H1 (cell line): ENCODE measurements around the gene GALNT9. TPM values are rescaled to one million over a fixed set of nuclear protein-coding genes. Genes with fewer than 3 reads are reported as not detected.

Source experiments
- CTCF ChIA-PET: fragments of 300-600 bp; sonication (Branson Sonifier 250); formaldehyde crosslinking; loops from one replicate; lab custom pipeline; 2021; ENCODE audit not compliant: partially characterized antibody; lab: Charles Lee
- POLR2A ChIA-PET: fragments of 300-600 bp; sonication (Branson Sonifier 250); formaldehyde crosslinking; loops from one replicate; lab custom pipeline; 2021; ENCODE audit warnings: inconsistent platforms; ENCODE audit not compliant: partially characterized antibody; lab: Charles Lee
- DNase-seq, 2 experiments: peaks; one replicate each; pipeline versions ENCODE4 v3.0.0 to v3.0.0-alpha.2; 2010 to 2022; ENCODE audit warnings: low spot score in 2 of 2, low read depth in 1 of 2, mixed read lengths in 1 of 2
- FAIRE-seq: peaks from 2 replicates; lab custom pipeline; 2011; peaks lifted over from hg19 to GRCh38; lab: Jason Lieb, UNC
- H2AFZ ChIP-seq: 2 replicates; pipeline ENCODE4 v1.8.1; 2012; ENCODE audit warnings: low read length, inconsistent platforms
- H2AK5ac ChIP-seq: 2 replicates; pipeline ENCODE4 v1.6.1; 2013; ENCODE audit warnings: low read depth, low read length
- H2BK120ac ChIP-seq: replicated peaks from 2 replicates; pipeline ENCODE3; 2013; ENCODE audit warnings: low read depth, low read length, inconsistent platforms
- H2BK12ac ChIP-seq: 2 replicates; pipeline ENCODE4 v1.6.1; 2013; ENCODE audit warnings: low read depth, low read length
- H2BK15ac ChIP-seq: 2 replicates; pipeline ENCODE4 v1.6.1; 2013; ENCODE audit warnings: low read length
- H2BK20ac ChIP-seq: 2 replicates; pipeline ENCODE4 v1.6.1; 2013; ENCODE audit warnings: low read length
- H2BK5ac ChIP-seq: 2 replicates; pipeline ENCODE4 v1.6.1; 2013; ENCODE audit warnings: low read depth, low read length
- H3K14ac ChIP-seq: 2 replicates; pipeline ENCODE4 v1.6.1; 2013; ENCODE audit warnings: inconsistent platforms; ENCODE audit not compliant: insufficient read length
- H3K18ac ChIP-seq: 2 replicates; pipeline ENCODE4 v1.6.1; 2013; ENCODE audit warnings: low read length; ENCODE audit errors: extremely low read depth
- H3K23ac ChIP-seq: 2 replicates; pipeline ENCODE4 v1.6.1; 2013; ENCODE audit warnings: inconsistent platforms; ENCODE audit not compliant: insufficient read length
- H3K23me2 ChIP-seq: 2 replicates; pipeline ENCODE4 v1.6.1; 2013; ENCODE audit warnings: low read depth, low read length
- H3K27ac ChIP-seq: 2 replicates; pipeline ENCODE4 v1.6.1; 2011; ENCODE audit warnings: low read depth, low read length, inconsistent platforms
- H3K27me3 ChIP-seq, 4 experiments: replicated peaks in 1 of 4; 1 replicate in 1 of 4; 2 replicates in 3 of 4; pipeline versions ENCODE4 v1.6.1 to v1.8.1; 2011 to 2013; ENCODE audit warnings: low read length in 3 of 4, mild to moderate bottlenecking in 3 of 4, inconsistent platforms in 2 of 4, mixed read lengths in 2 of 4, moderate library complexity in 1 of 4; ENCODE audit not compliant: control insufficient read depth in 3 of 4, insufficient read depth in 3 of 4; ENCODE audit errors: extremely low read depth in 1 of 4
- H3K36me3 ChIP-seq, 4 experiments: 2 replicates each; pipeline versions ENCODE4 v1.6.1 to v1.8.1; 2011 to 2013; ENCODE audit warnings: mild to moderate bottlenecking in 4 of 4, low read length in 3 of 4, moderate library complexity in 2 of 4, control low read depth in 1 of 4, inconsistent platforms in 1 of 4; ENCODE audit not compliant: insufficient read depth in 4 of 4, control insufficient read depth in 2 of 4
- H3K4ac ChIP-seq: replicated peaks from 2 replicates; pipeline ENCODE3; 2013; ENCODE audit warnings: low read length, low read depth, mixed read lengths, inconsistent platforms; ENCODE audit not compliant: insufficient read length
- H3K4me1 ChIP-seq, 4 experiments: replicated peaks in 1 of 4; 1 replicate in 1 of 4; 2 replicates in 3 of 4; pipeline versions ENCODE4 v1.6.1 to v1.8.1; 2011 to 2013; ENCODE audit warnings: low read length in 3 of 4, inconsistent platforms in 2 of 4, mixed read lengths in 1 of 4; ENCODE audit not compliant: insufficient read depth in 4 of 4, control insufficient read depth in 3 of 4
- H3K4me2 ChIP-seq, 2 experiments: 2 replicates each; pipeline versions ENCODE4 v1.6.1 to v1.8.1; 2011 to 2013; ENCODE audit warnings: low read depth in 2 of 2, low read length in 2 of 2, control low read depth in 1 of 2, inconsistent platforms in 1 of 2, mild to moderate bottlenecking in 1 of 2; ENCODE audit not compliant: insufficient read depth in 1 of 2
- H3K4me3 ChIP-seq, 4 experiments: fragments of 200-600, 300-600 bp in 1 of 4; sonication (generic), shearing (Covaris generic), sonication (Bioruptor Twin) in 1 of 4; 2 replicates each; pipeline versions ENCODE4 v1.5.1 to v1.8.1; 2011 to 2016; ENCODE audit warnings: low read length in 4 of 4, low read depth in 3 of 4, control low read depth in 2 of 4, inconsistent platforms in 2 of 4, mild to moderate bottlenecking in 2 of 4, mixed read lengths in 1 of 4, moderate library complexity in 1 of 4; ENCODE audit not compliant: insufficient read depth in 2 of 4; ENCODE audit errors: extremely low read depth in 1 of 4
- H3K56ac ChIP-seq: replicated peaks from 2 replicates; pipeline ENCODE3; 2013; ENCODE audit warnings: low read depth, mild to moderate bottlenecking, mixed read lengths, low read length, inconsistent platforms; ENCODE audit not compliant: insufficient read length
- H3K79me1 ChIP-seq: 2 replicates; pipeline ENCODE4 v1.6.1; 2013; ENCODE audit warnings: low read depth, low read length, control low read depth
- H3K79me2 ChIP-seq, 2 experiments: 2 replicates each; pipeline versions ENCODE4 v1.6.1 to v1.8.1; 2012 to 2013; ENCODE audit warnings: low read length in 2 of 2, mild to moderate bottlenecking in 2 of 2, inconsistent platforms in 1 of 2; ENCODE audit not compliant: insufficient read depth in 2 of 2, control insufficient read depth in 1 of 2
- H3K9ac ChIP-seq, 4 experiments: replicated peaks in 1 of 4; 1 replicate in 1 of 4; 2 replicates in 3 of 4; pipeline versions ENCODE4 v1.6.1 to v1.8.1; 2011 to 2013; ENCODE audit warnings: low read depth in 3 of 4, low read length in 3 of 4, control low read depth in 2 of 4, mild to moderate bottlenecking in 2 of 4, moderate library complexity in 2 of 4, inconsistent platforms in 1 of 4; ENCODE audit errors: extremely low read depth in 1 of 4
- H3K9me3 ChIP-seq, 2 experiments: 2 replicates each; pipeline versions ENCODE4 v1.6.1 to v1.8.1; 2012 to 2013; ENCODE audit warnings: mild to moderate bottlenecking in 2 of 2, moderate library complexity in 2 of 2, control low read depth in 1 of 2, inconsistent platforms in 1 of 2, low read depth in 1 of 2, low read length in 1 of 2, mixed read lengths in 1 of 2; ENCODE audit not compliant: insufficient read depth in 2 of 2
- H4K20me1 ChIP-seq, 2 experiments: replicated peaks in 1 of 2; 2 replicates each; pipeline versions ENCODE3 to v1.8.1; 2011 to 2013; ENCODE audit warnings: inconsistent platforms in 2 of 2, low read length in 2 of 2, mild to moderate bottlenecking in 1 of 2; ENCODE audit not compliant: insufficient read depth in 2 of 2, control insufficient read depth in 1 of 2
- H4K5ac ChIP-seq: 2 replicates; pipeline ENCODE4 v1.6.1; 2013; ENCODE audit warnings: low read length, low read depth, mixed read lengths, inconsistent platforms; ENCODE audit not compliant: insufficient read length
- H4K8ac ChIP-seq: 2 replicates; pipeline ENCODE4 v1.8.0; 2013; ENCODE audit warnings: mild to moderate bottlenecking, moderate library complexity, low read length, inconsistent platforms; ENCODE audit not compliant: insufficient read depth; ENCODE audit errors: extremely low read depth
- H4K91ac ChIP-seq: replicated peaks from 2 replicates; pipeline ENCODE3; 2013; ENCODE audit warnings: low read length, mixed read lengths, inconsistent platforms; ENCODE audit not compliant: insufficient read length
- CBX5 ChIP-seq: fragments of 300-800, 300-1000 bp; sonication (generic); IDR thresholded peaks from 2 replicates; pipeline ENCODE4 v1.7.1; 2016; ENCODE audit warnings: antibody characterized with exemption, low read length, low read depth
- CBX8 ChIP-seq: fragments of 300-800, 300-1000 bp; sonication (generic); IDR thresholded peaks from 2 replicates; pipeline ENCODE4 v1.7.1; 2016; ENCODE audit warnings: low read depth, low read length, borderline replicate concordance
- CHD1 ChIP-seq: IDR thresholded peaks from 2 replicates; pipeline ENCODE4 v1.6.1; 2012; ENCODE audit warnings: low read depth, low read length, improper control_type of control experiment
- CTCF ChIP-seq, 3 experiments: IDR thresholded peaks; 1 replicate in 2 of 3; 2 replicates in 1 of 3; pipeline versions ENCODE4 v1.5.1 to v1.6.1; 2011; ENCODE audit warnings: low read length in 3 of 3, mild to moderate bottlenecking in 3 of 3, inconsistent platforms in 2 of 3, low read depth in 1 of 3, moderate library complexity in 1 of 3; ENCODE audit not compliant: insufficient read depth in 1 of 3; ENCODE audit errors: control extremely low read depth in 1 of 3
- EZH2 ChIP-seq: fragments of 200-600 bp; sonication (generic); IDR thresholded peaks from 2 replicates; pipeline ENCODE4 v1.7.1; 2012; ENCODE audit warnings: low read depth, mild to moderate bottlenecking, moderate library complexity, low read length, inconsistent platforms; ENCODE audit not compliant: severe bottlenecking
- JUND ChIP-seq: IDR thresholded peaks from 2 replicates; pipeline ENCODE4 v1.6.1; 2011; ENCODE audit warnings: mild to moderate bottlenecking, improper control_type of control experiment, low read length
- KDM4A ChIP-seq: IDR thresholded peaks from one replicate; pipeline ENCODE4 v1.7.1; 2012; ENCODE audit warnings: low read depth, mild to moderate bottlenecking, moderate library complexity, low read length, inconsistent platforms; ENCODE audit not compliant: severe bottlenecking
- PHF8 ChIP-seq: fragments of 200-600 bp; sonication (generic); conservative IDR thresholded peaks from 2 replicates; pipeline ENCODE4 v1.7.1; 2012; ENCODE audit warnings: low read depth, mild to moderate bottlenecking, inconsistent platforms, low read length, moderate library complexity
- RAD21 ChIP-seq, 2 experiments: IDR thresholded peaks in 1 of 2; conservative IDR thresholded peaks in 1 of 2; 2 replicates each; pipeline ENCODE4 v1.6.1; 2011; ENCODE audit warnings: low read depth in 2 of 2, low read length in 2 of 2, improper control_type of control experiment in 1 of 2, inconsistent platforms in 1 of 2, mild to moderate bottlenecking in 1 of 2, moderate library complexity in 1 of 2
- WGBS, 2 experiments: shearing (Covaris generic) in 1 of 2; methylation state at CpG; one replicate each; pipeline versions ENCODE4 v1.1.6 to v1.1.7; 2013 to 2015; ENCODE audit warnings: low lambda C conversion rate in 2 of 2, mixed read lengths in 2 of 2, inconsistent platforms in 1 of 2, low coverage in 1 of 2, missing lambda C conversion rate in 1 of 2; ENCODE audit not compliant: insufficient replicate concordance in 2 of 2, insufficient coverage in 1 of 2, insufficient read length in 1 of 2; ENCODE audit errors: extremely low coverage in 1 of 2, missing lambda C conversion rate in 1 of 2; 5-methylcytosine and 5-hydroxymethylcytosine counted together
- polyA plus RNA-seq, 7 experiments: library from polyadenylated mRNA; depleted of rRNA in 3 of 7; stranded (reverse) in 5 of 7; unstranded in 2 of 7; fragments of >200 nt in 5 of 7; fragments of 200-250 nt in 2 of 7; gene quantifications; 1 replicate in 5 of 7; 2 replicates in 1 of 7; 4 replicates in 1 of 7; pipeline versions ENCODE4 v1.2.1 to v1.2.3, GENCODE V29; 2011 to 2013; ENCODE audit warnings: missing spikeins in 2 of 7, mixed read lengths in 2 of 7
- total RNA-seq: library from RNA; stranded (reverse); fragmentation: NEBNext Ultra II Directional; extraction: Animal tissue kit (Norgen Biotek cat#: 25700); gene quantifications from 2 replicates; pipeline ENCODE4 v1.2.1, GENCODE V29; 2021

GALNT9 gene
- total and polyA plus RNA-seq, 2 of the 8 experiments (the other 6 are each of a cell fraction or from before 2014, with no cell fraction given): 2.0 to 3.6 TPM

GRCh38 chr12:132215299-132215989, 113.9 kb downstream of the GALNT9 start:
- WGBS, 2 experiments: 82% methylated on average over 23 of the region's 28 CpGs; no CpG with 5 or more reads in 1 of the 2 experiments
- no peak overlapping the region for H2BK15ac ChIP-seq

More at GRCh38 chr12:132215299-132215989, 113.9 kb downstream of the GALNT9 start:
- H2AK5ac ChIP-seq: no peak overlapping the region
- CTCF ChIA-PET: interaction anchor here (0.8 to 1.7 kb wide), 5 partner anchors 11 to 69 kb away, joined by 3 to 5 read pairs (median 4); no protein-coding TSS in a partner anchor
- H2BK5ac ChIP-seq: no peak overlapping the region
- peaks cover 7 to 28% (median 23%) of the 10 kb centered on the region in 4 experiments for H3K27me3 ChIP-seq
- no peaks in the 10 kb centered on the region for H3K36me3 ChIP-seq
- no peak overlapping the region for H3K27ac ChIP-seq
- H3K23me2 ChIP-seq: peaks cover 12% of the 10 kb centered on the region; the same call in 1 of the 2 replicates
- H4K20me1 ChIP-seq: peaks cover 3 to 6% of the 10 kb centered on the region in 2 experiments
- no peak overlapping the region for H2AFZ ChIP-seq
- H3K9ac ChIP-seq: no peak overlapping the region
- H3K4me3 ChIP-seq: no peak overlapping the region
- H3K14ac ChIP-seq: peak overlapping the region; percentile 5
- H3K9me3 ChIP-seq: peaks cover 0 to 1% of the 10 kb centered on the region in 2 experiments; a peak in 2 of 4 replicates
- no peak overlapping the region for H3K4ac ChIP-seq
- no peaks in the 10 kb centered on the region for H3K79me1 ChIP-seq
- TF ChIP-seq PHF8: no peak
- no peak for TF ChIP-seq CBX5
- no peak for TF ChIP-seq CTCF (IDR thresholded peaks at IDR 0.05; ENCODE audit: control extremely low read depth in 1 of 3, insufficient read depth in 1 of 3, low read depth in 1 of 3, low read length in 3 of 3)
- no peak for TF ChIP-seq EZH2
- no peak for TF ChIP-seq CHD1
- no peak for TF ChIP-seq CBX8
- TF ChIP-seq RAD21 (IDR thresholded peaks at IDR 0.05 in 1 of 2, conservative IDR thresholded peaks at IDR 0.05 in 1 of 2; ENCODE audit: low read depth in 2 of 2, low read length in 2 of 2): no peak
- TF ChIP-seq KDM4A: no peak
- TF ChIP-seq JUND: no peak
- no peak overlapping the region for H3K4me2 ChIP-seq
- H3K23ac ChIP-seq: no peak overlapping the region
- FAIRE-seq: no peak
- H3K79me2 ChIP-seq: no peaks in the 10 kb centered on the region
- no peak overlapping the region for H4K5ac ChIP-seq
- no peak overlapping the region for H3K18ac ChIP-seq
- no peak overlapping the region for H2BK12ac ChIP-seq
- no peak overlapping the region for H4K91ac ChIP-seq
- H3K56ac ChIP-seq: no peak overlapping the region
- H2BK20ac ChIP-seq: no peak overlapping the region
- DNase-seq: no peak
- no peaks in the 10 kb centered on the region for H3K4me1 ChIP-seq
- no peak overlapping the region for H4K8ac ChIP-seq
- H2BK120ac ChIP-seq: no peak overlapping the region
- POLR2A ChIA-PET: no interaction called here
